GM13976 (cell line): ENCODE measurements around the gene RPA1.

Experiments
- DNase-seq: peaks from one replicate; pipeline ENCODE4 v3.0.0; 2012; ENCODE audit warnings: low spot score
- in situ Hi-C: fragments of 300-500 bp; cut with MboI; formaldehyde crosslinking; loops from one replicate; pipeline ENCODE4 v1.12.0; 2022; ENCODE audit warnings: low sequenced_read_pairs, mixed read lengths, inconsistent platforms; ENCODE audit not compliant: unreplicated experiment
- TF ChIP-seq, protein P1 (sequence below): IDR thresholded peaks from 2 replicates; pipeline ENCODE4 v1.5.1; 2012; ENCODE audit warnings: borderline replicate concordance, mild to moderate bottlenecking; ENCODE audit not compliant: insufficient read depth; ENCODE audit errors: extremely low read depth, missing control alignments, control extremely low read depth

Gene RPA1

DNA sequence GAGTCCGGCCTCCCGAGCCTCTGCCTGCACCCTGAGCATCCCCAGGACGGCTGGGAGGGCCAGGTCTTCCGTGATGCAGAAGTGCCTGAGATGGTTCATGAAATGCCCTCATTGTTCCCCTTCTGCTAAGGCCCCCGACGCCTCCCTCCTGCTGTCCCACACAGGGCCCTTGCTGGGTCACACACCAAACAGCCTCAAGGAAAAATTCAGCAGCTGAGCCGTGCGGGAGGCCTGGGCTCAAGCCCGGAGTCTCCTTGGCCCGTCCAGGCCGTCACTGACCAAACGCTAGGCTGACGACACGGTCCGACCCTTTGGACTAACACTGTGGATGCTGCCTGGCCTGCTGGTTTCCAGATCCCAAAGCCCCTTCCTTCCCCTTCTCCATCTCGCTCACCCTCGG lies 105.1 kb downstream of the RPA1 start:
- in situ Hi-C loops = no loop called here
- no peak for DNase-seq
- TF ChIP-seq, protein P1, sequence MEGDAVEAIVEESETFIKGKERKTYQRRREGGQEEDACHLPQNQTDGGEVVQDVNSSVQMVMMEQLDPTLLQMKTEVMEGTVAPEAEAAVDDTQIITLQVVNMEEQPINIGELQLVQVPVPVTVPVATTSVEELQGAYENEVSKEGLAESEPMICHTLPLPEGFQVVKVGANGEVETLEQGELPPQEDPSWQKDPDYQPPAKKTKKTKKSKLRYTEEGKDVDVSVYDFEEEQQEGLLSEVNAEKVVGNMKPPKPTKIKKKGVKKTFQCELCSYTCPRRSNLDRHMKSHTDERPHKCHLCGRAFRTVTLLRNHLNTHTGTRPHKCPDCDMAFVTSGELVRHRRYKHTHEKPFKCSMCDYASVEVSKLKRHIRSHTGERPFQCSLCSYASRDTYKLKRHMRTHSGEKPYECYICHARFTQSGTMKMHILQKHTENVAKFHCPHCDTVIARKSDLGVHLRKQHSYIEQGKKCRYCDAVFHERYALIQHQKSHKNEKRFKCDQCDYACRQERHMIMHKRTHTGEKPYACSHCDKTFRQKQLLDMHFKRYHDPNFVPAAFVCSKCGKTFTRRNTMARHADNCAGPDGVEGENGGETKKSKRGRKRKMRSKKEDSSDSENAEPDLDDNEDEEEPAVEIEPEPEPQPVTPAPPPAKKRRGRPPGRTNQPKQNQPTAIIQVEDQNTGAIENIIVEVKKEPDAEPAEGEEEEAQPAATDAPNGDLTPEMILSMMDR = no peak

DNA sequence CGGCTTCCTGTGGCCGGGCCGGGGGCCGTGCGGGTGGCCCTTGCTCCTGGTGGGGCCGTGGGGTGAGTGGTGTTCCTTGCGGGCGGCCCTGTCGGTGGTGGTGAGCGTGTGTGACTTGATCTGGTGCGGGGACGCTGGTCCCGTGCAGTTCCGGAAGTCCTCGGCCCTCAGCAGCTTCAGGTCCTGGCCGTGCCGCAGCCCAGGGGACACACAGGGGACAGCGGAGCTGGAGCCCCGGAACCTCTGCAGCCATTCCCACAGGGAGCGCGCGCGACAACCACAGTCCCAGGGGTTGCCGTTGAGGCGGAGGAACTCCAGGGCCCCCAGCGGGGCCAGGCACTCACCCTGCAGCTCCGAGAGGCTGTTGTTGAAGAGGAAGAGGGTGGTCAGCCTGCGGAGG lies 107.0 kb downstream of the RPA1 start:
- TF ChIP-seq, protein P1 = no peak
- in situ Hi-C loops = no loop called here
- DNase-seq = no peak

DNA sequence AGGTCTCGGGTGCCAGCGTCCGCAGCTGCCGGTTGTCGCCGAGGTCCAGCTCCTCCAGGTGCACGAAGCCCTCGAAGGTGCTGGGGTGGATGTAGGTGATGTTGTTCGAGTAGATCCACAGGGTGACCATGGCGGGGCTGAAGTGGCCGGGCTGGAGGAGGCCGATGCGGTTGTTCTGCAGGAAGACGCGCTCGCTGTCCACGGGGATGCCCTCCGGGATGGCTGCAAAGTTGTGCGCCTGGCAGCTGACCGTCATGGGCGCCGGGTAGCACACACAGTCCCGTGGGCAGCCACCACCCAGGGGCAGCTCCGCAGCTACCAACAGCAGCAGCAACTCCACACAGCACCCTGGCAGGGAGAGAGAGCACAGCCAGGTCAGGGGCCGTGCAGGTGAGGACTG lies 107.7 kb downstream of the RPA1 start:
- no peak for DNase-seq
- TF ChIP-seq, protein P1 = no peak
- in situ Hi-C loops = no loop called here

DNA sequence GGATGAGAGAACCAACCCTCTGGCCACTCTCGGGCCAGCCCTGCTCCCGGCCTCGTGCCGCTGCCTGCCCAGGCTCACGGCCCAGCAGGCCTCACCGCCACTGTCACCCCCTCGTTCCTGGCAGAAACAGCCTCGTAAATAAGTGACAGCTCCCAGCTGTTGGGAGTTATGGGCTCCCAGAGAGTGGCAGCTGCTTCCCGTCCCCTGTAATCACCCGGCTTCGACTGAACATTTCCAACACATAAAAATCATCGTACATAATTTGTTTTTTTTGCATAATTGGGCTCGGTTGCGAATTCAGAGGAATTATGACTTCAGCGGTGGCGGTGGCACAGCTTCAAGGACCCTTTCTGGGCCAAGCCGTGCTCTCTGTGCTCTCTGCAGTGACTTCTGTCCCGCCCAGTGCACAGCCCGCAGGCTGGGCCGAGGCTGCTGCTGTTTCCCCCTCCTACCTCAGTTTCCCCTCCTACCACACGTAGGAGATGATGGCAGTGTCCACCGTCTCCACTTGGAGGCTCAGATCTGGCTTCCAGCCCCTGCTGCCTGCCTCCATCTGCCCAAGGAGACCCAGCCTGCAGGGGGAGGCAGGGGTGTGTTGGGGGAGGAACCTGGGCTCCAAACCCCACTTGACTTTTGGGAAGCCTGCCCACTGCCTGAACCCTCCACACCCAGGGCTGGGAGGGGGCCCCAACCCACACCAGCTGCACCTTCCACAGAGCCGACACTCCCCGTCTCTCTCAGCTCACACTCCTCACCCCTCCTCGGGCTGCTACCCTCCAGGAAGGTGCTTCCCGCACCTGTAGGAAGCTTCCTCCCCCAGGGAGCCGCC lies 110.4 kb downstream of the RPA1 start:
- in situ Hi-C loops = no loop called here
- DNase-seq = no peak
- TF ChIP-seq, protein P1 = no peak

DNA sequence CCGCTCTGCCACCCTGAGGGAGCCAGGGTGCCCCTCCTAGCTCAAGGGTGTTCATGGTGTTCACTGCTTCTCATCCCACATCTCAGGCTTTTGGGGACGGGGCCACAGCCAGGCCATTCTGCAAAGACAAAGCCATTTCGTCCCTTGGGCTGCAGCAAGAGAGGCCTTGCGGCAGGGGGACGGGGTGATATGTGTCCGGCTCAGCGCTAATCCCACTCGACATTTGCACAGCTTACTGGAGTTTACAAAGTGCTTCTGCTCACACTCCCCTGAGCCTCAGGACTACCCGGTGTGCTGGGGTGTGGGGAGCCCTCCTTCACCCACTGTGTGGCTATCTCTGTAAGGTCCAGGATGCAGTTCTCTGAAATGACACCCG lies 111.0 kb downstream of the RPA1 start:
- TF ChIP-seq, protein P1 = no peak
- in situ Hi-C loops = no loop called here
- DNase-seq = no peak

DNA sequence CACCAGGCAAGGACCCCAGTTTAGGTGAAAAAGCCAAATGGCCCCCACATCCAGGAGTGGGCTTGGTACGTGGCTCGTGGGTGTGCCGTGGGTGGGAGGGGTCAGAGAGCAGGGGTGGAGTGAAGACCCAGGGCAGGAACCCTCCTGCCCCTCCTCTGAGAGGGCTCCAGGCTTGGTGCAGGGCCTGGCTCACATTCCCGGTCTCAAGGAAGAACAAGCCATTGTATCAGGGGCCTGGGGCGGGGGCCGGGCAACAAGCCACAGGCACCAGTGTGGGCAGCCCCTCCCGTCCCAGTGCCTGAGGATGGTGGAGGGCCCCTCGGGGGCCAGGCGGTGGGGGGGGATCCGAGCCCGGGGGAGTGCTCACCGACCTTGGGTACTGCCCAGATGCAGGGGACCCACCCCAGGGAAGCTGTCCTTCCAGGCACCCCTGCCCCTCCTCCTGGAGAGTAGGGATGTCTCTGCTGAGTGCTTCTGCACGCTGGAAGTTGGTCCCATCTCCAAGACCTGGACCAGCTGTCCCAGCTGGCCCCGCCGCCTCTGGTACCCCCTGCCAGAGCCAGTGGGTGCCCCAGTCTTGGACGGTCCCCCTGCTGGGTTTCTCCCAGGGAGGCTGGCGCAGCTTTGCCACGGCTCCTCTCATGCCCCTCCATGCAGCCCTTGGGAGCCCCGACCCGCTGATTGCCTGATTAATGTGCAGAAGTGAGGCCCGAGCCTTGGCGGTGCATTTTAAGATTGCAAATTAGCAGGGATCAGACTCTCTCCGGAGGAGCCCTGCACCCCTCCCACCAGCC lies 111.7 kb downstream of the RPA1 start:
- TF ChIP-seq, protein P1 = no peak
- in situ Hi-C loops = no loop called here
- peak; percentile 43 for DNase-seq
